Ovary (tissue), 3 donors: ENCODE results near the gene RAB3B.

Experiments used
- CTCF ChIP-seq, 3 donors: fragments of 450-650 bp in 2 of 3; fragments of 200-600 bp in 1 of 3; IDR thresholded peaks; one replicate each; pipeline versions ENCODE4 v1.5.1 to v1.8.0; 2016 to 2022; ENCODE audit warnings: antibody characterized with exemption in 3 of 3, mild to moderate bottlenecking in 1 of 3
- EP300 ChIP-seq: sonication (generic); formaldehyde crosslinking; IDR thresholded peaks from one replicate; pipeline ENCODE4 v1.6.1; 2017; ENCODE audit warnings: antibody characterized with exemption
- POLR2A ChIP-seq: fragments of 450-650 bp; IDR thresholded peaks from one replicate; pipeline ENCODE4 v1.6.1; 2017; ENCODE audit warnings: antibody characterized with exemption, mild to moderate bottlenecking, moderate library complexity
- donor health status: DM: no; HTN: no; CAD: no.

DNA sequence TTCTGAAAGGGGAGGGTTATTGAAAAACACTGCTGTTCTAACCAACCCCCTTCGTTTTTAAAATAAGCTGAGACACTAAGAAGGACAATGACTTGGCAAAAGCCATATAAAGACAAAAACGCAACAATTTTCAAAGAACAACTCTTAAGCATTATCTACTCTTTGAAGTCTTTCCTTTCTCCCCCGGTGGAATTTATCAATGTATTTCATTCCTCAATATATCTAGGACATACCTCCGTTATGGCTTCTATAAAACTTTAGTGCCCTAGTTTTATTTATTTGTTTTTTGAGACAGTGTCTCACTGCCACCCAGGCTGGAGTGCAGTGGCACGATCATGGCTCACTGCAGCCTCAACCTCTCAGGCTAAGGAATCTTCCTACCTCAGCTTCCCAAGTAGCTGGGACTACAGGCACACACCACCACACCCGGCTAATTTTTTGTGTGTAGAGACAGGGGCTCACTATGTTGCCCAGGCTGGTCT lies 115.2 kb downstream of the RAB3B start:
- TF ChIP-seq CTCF (IDR thresholded peaks at IDR 0.05) (no peak), POLR2A (no peak), EP300 (no peak)
